Endothelial cell of umbilical vein (primary cell): ENCODE results near the gene MALT1.
"Not testable (repeated sequence)": the region's sequence is repeated elsewhere in the genome, so short reads cannot be mapped to it uniquely, and the experiment has no call there.

Source experiments
- POLR2A ChIP-seq: IDR thresholded peaks from 2 replicates; pipeline ENCODE4 v1.6.1; 2012; ENCODE audit warnings: low read depth, mild to moderate bottlenecking, control low read depth, low read length
- POLR2AphosphoS5 ChIP-seq: IDR thresholded peaks from 2 replicates; pipeline ENCODE4 v1.6.1; 2012; ENCODE audit warnings: low read depth, mild to moderate bottlenecking, control low read depth, low read length, moderate library complexity; ENCODE audit not compliant: insufficient read depth
- TF ChIP-seq, protein P1 (sequence below), 2 donors: IDR thresholded peaks; 1 replicate in 1 of 2; 2 replicates in 1 of 2; pipeline ENCODE4 v1.5.1; 2011; ENCODE audit warnings: low read length in 2 of 2, mild to moderate bottlenecking in 2 of 2, moderate library complexity in 2 of 2, control low read depth in 1 of 2, inconsistent platforms in 1 of 2, low read depth in 1 of 2; ENCODE audit not compliant: insufficient read depth in 1 of 2; ENCODE audit errors: extremely low read depth in 1 of 2

DNA sequence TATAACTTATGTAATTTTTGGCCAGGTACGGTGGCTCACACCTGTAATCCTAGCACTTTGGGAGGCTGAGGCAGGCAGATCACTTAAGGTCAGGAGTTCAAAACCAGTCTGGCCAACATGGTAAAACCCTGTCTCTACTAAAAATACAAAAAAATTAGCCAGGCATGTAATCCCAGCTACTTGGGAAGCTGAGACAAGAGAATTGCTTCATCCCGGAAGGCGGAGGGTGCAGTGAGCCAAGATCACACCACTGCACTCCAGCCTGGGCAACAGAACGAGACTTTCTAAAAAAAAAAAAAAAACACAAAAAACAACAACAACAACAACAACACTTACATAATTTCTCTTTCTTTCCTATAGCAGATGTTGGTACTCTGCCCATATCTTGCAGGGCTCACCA is 105.3 kb downstream of the MALT1 start:
- TF ChIP-seq, protein P1, sequence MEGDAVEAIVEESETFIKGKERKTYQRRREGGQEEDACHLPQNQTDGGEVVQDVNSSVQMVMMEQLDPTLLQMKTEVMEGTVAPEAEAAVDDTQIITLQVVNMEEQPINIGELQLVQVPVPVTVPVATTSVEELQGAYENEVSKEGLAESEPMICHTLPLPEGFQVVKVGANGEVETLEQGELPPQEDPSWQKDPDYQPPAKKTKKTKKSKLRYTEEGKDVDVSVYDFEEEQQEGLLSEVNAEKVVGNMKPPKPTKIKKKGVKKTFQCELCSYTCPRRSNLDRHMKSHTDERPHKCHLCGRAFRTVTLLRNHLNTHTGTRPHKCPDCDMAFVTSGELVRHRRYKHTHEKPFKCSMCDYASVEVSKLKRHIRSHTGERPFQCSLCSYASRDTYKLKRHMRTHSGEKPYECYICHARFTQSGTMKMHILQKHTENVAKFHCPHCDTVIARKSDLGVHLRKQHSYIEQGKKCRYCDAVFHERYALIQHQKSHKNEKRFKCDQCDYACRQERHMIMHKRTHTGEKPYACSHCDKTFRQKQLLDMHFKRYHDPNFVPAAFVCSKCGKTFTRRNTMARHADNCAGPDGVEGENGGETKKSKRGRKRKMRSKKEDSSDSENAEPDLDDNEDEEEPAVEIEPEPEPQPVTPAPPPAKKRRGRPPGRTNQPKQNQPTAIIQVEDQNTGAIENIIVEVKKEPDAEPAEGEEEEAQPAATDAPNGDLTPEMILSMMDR (IDR thresholded peaks at IDR 0.05; ENCODE audit: extremely low read depth in 1 of 2, insufficient read depth in 1 of 2, low read depth in 1 of 2, low read length in 2 of 2): not testable (repeated sequence)
- TF ChIP-seq POLR2A, POLR2AphosphoS5: not testable (repeated sequence)
